Mucosa of descending colon (tissue), 3 donors: ENCODE data around the gene MUC2. TPM values are rescaled to one million over a fixed set of nuclear protein-coding genes. Genes with fewer than 3 reads are reported as not detected.

Experiments used
- ATAC-seq: fragments of 200-7000 bp; cut with Tn5 transposase; one replicate; pipeline ENCODE4 v1.9.1; 2020; ENCODE audit warnings: mild to moderate bottlenecking, moderate library complexity
- DNase-seq, 3 donors: peaks; one replicate each; pipeline ENCODE4 v3.0.0-alpha.2; 2020
- H3K36me3 ChIP-seq: fragments of 200-600 bp; one replicate; pipeline ENCODE4 v1.8.0; 2021; ENCODE audit warnings: low read depth, mild to moderate bottlenecking
- H3K4me1 ChIP-seq: fragments of 200-600 bp; one replicate; pipeline ENCODE4 v1.8.0; 2021; ENCODE audit warnings: low read depth, mild to moderate bottlenecking
- H3K4me3 ChIP-seq: fragments of 200-600 bp; one replicate; pipeline ENCODE4 v1.8.0; 2021; ENCODE audit warnings: mild to moderate bottlenecking
- H3K9me3 ChIP-seq: fragments of 200-600 bp; one replicate; pipeline ENCODE4 v1.8.0; 2021; ENCODE audit warnings: mild to moderate bottlenecking
- intact Hi-C, 2 donors: fragments of 100-400 bp; cut with DNase I in 1 of 2; cut with micrococcal nuclease in 1 of 2; formaldehyde crosslinking; loops; one replicate each; pipeline versions ENCODE4 v1.11.0 to v1.11.1; 2022; cut with DNase I, micrococcal nuclease
- long read RNA-seq, 2 donors: library from polyadenylated mRNA; unstranded; transcript quantifications; one replicate each; pipeline ENCODE4 v2.0.0, GENCODE V29; 2019 to 2021
- total RNA-seq, 3 donors: library from RNA; stranded (reverse); fragmentation: NEBNext Ultra II Directional in 2 of 3; extraction: Animal tissue kit (Norgen Biotek cat#: 25700) in 2 of 3; gene quantifications; one replicate each; pipeline versions ENCODE4 v1.2.1 to v1.2.4, GENCODE V29; 2021 to 2023
- TF ChIP-seq, protein P1 (sequence below): fragments of 200-600 bp; IDR thresholded peaks from one replicate; pipeline ENCODE4 v1.8.0; 2022; ENCODE audit warnings: antibody characterized with exemption, mild to moderate bottlenecking
- donor health status: DM: no; HTN: no; CAD: no; lungs with moderate emphysema.
- donor health status: DM: no; HTN: no; CAD: no.
- donor health status: DM: no; HTN: yes; CAD: no.

Gene MUC2
- total RNA-seq, result 1,000 to 10,000 TPM in 2 of 3 donors, 100 to 1,000 TPM in 1; 379 to 1,246 (median 1,109) TPM
- long read RNA-seq, donor 1, partial matches to known transcripts, result 42 of 45 reads
- long read RNA-seq, donor 1, other reads (novel, unspliced or antisense), result 3 of 45 reads
- long read RNA-seq, donor 2, partial matches to known transcripts, result 27 of 27 reads
- long read RNA-seq, donor 2, other reads (novel, unspliced or antisense), result 0 of 27 reads

DNA sequence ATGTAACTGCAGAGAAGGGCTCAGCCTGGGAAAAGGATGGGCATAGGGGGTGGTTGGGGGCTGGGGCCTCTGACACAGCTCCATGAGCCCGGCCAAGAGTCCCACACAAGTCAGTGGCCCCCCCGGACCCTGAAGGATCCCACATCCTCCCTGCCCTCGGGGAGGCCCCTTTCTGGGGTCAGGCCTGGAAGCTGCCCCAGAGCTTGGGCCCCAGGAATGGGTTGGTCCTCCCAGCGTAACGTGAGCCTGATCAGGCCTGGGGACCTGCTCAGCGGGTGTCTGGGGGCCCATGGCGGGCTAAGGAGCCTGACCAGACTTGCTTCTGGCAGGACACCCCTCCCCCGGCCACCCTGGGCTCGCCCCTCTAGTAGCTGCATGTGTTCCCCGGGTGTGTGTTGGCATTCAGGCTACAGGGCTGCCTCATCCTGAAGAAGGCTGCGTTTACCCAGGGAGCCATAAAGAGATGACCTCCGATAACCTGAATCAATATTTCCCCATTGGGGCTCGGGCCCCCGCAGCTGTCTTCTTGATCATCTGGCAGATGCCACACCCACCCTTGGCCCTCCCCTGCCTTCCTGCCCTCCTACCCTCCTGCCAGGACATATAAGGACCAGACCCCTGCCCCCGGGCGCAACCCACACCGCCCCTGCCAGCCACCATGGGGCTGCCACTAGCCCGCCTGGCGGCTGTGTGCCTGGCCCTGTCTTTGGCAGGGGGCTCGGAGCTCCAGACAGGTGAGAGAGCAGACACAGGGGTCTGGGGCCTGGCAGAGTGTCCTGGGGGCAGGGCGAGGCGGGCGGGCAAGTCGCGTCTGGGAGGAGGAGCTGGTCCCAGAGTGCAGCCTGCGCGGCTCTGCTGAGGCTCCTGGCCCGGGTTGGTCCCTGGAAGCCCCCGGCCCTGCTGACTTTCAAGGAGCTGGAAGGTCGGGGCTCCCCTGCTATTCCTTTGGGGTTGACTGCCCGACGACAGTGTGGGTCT, at the start of gene MUC2:
Gene MUC2 (plus strand): TSS at position 631 of the 978 bp plus-strand sequence.
- Histone ChIP-seq H3K36me3 (no peaks in the 10 kb centered on the region), H3K4me1 (peaks cover 21% of the 10 kb centered on the region), H3K9me3 (no peaks in the 10 kb centered on the region), H3K4me3 (peak within 1 kb of the TSS; percentile 3)
- intact Hi-C loops, result no loop called here
- TF ChIP-seq, protein P1, sequence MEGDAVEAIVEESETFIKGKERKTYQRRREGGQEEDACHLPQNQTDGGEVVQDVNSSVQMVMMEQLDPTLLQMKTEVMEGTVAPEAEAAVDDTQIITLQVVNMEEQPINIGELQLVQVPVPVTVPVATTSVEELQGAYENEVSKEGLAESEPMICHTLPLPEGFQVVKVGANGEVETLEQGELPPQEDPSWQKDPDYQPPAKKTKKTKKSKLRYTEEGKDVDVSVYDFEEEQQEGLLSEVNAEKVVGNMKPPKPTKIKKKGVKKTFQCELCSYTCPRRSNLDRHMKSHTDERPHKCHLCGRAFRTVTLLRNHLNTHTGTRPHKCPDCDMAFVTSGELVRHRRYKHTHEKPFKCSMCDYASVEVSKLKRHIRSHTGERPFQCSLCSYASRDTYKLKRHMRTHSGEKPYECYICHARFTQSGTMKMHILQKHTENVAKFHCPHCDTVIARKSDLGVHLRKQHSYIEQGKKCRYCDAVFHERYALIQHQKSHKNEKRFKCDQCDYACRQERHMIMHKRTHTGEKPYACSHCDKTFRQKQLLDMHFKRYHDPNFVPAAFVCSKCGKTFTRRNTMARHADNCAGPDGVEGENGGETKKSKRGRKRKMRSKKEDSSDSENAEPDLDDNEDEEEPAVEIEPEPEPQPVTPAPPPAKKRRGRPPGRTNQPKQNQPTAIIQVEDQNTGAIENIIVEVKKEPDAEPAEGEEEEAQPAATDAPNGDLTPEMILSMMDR, result no peak
- ATAC-seq, result peak; percentile 54
- DNase-seq, result peak; percentile 64 to 78 (median 75)

DNA sequence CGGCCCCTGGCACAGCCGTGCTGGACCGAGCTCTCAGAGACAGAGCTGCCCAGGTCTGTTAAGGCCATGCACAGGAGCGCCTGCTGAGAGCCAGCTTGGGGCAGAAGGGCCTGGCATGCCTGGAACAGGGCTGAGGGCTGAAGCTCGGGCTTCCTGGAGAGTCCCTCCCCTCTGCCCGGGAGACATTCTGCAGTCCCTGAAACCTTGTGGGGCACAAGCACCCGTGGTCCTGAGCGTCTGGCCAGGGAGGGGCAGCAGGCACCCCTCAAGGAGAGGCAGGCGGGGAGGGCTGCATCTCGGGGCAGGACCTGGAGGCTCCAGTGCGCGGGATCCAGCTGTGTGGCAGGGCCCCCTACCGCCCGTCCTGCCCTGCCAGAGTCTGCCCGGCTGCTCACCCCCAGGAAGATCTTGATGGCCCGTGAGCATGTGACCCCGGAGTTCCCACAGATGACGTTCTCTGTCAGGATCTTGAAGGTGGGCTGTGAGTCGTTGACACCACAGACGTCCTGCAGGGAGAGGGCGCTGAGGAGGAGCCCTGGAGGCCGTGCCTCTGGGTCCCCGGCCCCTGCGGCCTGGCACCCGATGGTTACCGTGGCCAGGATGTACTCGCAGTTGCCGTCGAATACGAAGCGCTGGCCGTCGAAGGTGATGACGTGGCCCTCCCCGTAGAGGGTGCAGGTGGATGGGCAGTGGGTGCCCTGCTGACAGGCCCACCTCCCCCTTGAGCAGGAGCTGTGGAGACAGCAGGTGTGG, 49.1 kb upstream of the MUC2 start:
- H3K4me3 ChIP-seq, result no peak overlapping the region
- H3K36me3 ChIP-seq, result no peaks in the 10 kb centered on the region
- ATAC-seq (peak; percentile 19), DNase-seq (no peak)
- no peaks in the 10 kb centered on the region for H3K4me1 ChIP-seq
- H3K9me3 ChIP-seq, result no peaks in the 10 kb centered on the region
- TF ChIP-seq, protein P1, result no peak
- intact Hi-C loops, result no loop called here

DNA sequence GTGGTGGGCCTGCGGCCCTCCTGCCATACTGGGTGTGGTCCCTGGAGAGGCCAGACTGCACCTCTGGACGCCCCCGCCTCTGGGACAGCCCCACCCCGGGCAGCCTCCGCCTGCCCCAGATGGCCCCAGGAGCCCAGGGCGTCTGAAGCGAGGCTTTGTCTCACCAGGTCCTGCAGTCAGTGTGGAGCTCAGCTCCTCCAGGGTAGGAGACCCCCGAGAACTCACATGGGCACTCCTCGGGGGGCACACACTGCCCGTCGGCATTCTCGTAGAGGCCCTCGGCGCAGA, 48.6 kb upstream of the MUC2 start:
- DNase-seq (no peak), ATAC-seq (peak; percentile 2)
- H3K9me3 ChIP-seq, result no peaks in the 10 kb centered on the region
- intact Hi-C loops, result no loop called here
- TF ChIP-seq, protein P1, result no peak
- no peak overlapping the region for H3K4me3 ChIP-seq
- no peaks in the 10 kb centered on the region for H3K4me1 ChIP-seq
- H3K36me3 ChIP-seq, result no peaks in the 10 kb centered on the region

DNA sequence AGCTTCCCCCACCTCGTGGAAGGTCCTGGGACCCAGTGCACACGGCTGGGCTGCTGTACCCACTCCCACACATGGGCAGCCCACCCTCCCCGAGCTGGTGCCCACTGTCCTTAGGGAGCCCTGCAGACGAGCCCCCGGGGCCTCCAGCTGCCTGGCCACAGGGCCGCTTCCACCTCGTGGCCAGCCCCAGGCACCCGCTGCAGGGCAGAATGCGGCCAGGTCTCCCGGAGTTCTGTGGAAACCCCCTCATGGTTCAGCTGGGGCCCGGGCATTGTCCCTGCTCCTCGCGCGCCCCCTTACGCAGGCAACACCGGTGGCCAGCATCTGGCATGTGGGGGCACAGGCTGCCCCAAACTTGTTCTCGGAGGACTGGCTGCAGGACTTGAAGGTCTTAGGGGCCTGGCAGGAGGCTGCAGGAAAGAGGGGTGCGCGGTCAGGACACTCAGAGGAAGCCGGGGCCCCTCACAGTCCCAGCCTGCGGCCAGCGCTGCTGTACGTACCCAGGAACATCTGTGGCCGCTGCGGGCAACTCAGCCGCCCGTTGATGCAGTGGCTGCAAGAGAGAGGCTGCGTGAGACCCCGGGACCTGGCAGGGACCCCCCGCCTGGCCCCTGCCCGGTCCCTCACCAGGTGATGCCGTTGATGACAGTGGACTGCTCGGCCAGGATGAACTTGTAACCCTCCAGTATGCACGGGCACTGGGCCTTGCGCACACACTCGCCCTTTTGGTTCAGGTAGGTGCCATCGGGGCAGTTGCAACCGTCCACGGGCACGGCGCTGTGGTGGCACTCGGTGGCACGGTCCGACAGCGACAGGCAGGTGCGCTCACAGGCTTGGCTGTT, 47.8 kb upstream of the MUC2 start:
- no peaks in the 10 kb centered on the region for H3K9me3 ChIP-seq
- no peaks in the 10 kb centered on the region for H3K36me3 ChIP-seq
- intact Hi-C loops, result no loop called here
- ATAC-seq, result no peak
- H3K4me1 ChIP-seq, result no peaks in the 10 kb centered on the region
- TF ChIP-seq, protein P1, result no peak
- no peak overlapping the region for H3K4me3 ChIP-seq
- no peak for DNase-seq
